Measurements from ENCODE around the gene PXYLP1. TPM values are rescaled to one million over a fixed set of nuclear protein-coding genes. Genes with fewer than 3 reads are reported as not detected.

PXYLP1 gene
- total and polyA plus RNA-seq, 10 of the 15 experiments (the other 5 are each of a cell fraction or from before 2014, with no cell fraction given) = 0.06 to 1.7 (median 0.35) TPM

- TF ChIP-seq ZBTB33 (IDR thresholded peaks at IDR 0.05) (no peak), PAX5 (IDR thresholded peaks at IDR 0.05; ENCODE audit: borderline replicate concordance, low read depth, low read length) (no peak), SMARCA5 (IDR thresholded peaks at IDR 0.05) (no peak), NBN (IDR thresholded peaks at IDR 0.05) (no peak), NFXL1 (IDR thresholded peaks at IDR 0.05; ENCODE audit: borderline replicate concordance) (no peak)
Measured at GRCh38 chr3:141341536-141341935, 109.9 kb downstream of the PXYLP1 start (continued).

GRCh38 chr3:141342386-141342785 lies 110.8 kb downstream of the PXYLP1 start:
- Histone ChIP-seq H3K9ac (ENCODE audit: control insufficient read depth, insufficient read depth, low read length) (no peak overlapping the region), H3K4me2 (ENCODE audit: control insufficient read depth, insufficient read depth) (no peak overlapping the region), H3K9me3 (replicated peaks; ENCODE audit: control insufficient read depth, insufficient read depth, low read length) (peaks cover 5% of the 10 kb centered on the region), H3K4me1 (ENCODE audit: control insufficient read depth, insufficient read depth, low read length) (peaks cover 24% of the 10 kb centered on the region), H3K27ac (ENCODE audit: control insufficient read depth, insufficient read depth) (no peak overlapping the region), H3K79me2 (ENCODE audit: control insufficient read depth, insufficient read depth, low read length) (no peaks in the 10 kb centered on the region), H3K36me3 (ENCODE audit: control insufficient read depth in 2 of 2, insufficient read depth in 2 of 2, low read length in 1 of 2) (no peaks in the 10 kb centered on the region), H3K4me3 (no peak overlapping the region), H3K27me3 (replicated peaks in 1 of 2; ENCODE audit: control insufficient read depth in 2 of 2, insufficient read depth in 2 of 2, low read length in 1 of 2) (no peaks in the 10 kb centered on the region), H2AFZ (ENCODE audit: control insufficient read depth, low read depth, low read length) (no peak overlapping the region), H4K20me1 (ENCODE audit: control insufficient read depth, insufficient read depth) (no peaks in the 10 kb centered on the region)
- ChIA-PET CTCF (interaction anchor here (0.6 to 2.0 kb wide), 5 partner anchors 9 to 62 kb away, joined by 3 to 12 read pairs (median 4); no protein-coding TSS in a partner anchor), POLR2A (interaction anchor here (0.7 kb wide), 1 partner anchor 85 kb away, joined by 8 read pairs; no protein-coding TSS in a partner anchor), RAD21 (ENCODE audit: unreplicated experiment) (interaction anchor here (0.6 to 1.8 kb wide), 5 partner anchors 16 to 91 kb away, joined by 3 to 8 read pairs (median 3); no protein-coding TSS in a partner anchor), SMC1A (ENCODE audit: uncharacterized antibody, unreplicated experiment) (interaction anchor here (0.7 to 1.6 kb wide), 5 partner anchors 8 to 144 kb away, joined by 3 to 6 read pairs (median 5); no protein-coding TSS in a partner anchor)
- 72% methylated on average over 5 of the region's 5 CpGs for WGBS (ENCODE audit: insufficient coverage, insufficient replicate concordance, low lambda C conversion rate, missing lambda C conversion rate)
- ATAC-seq (no peak), DNase-seq (ENCODE audit: low read depth, low spot score) (no peak), FAIRE-seq (no peak)
- no TSS peak for BruUV-seq (replicated peaks)
- in situ Hi-C loops (cut with MboI) = no loop called here
- intact Hi-C loops (cut with micrococcal nuclease; ENCODE audit: unreplicated experiment) = no loop called here
- TF ChIP-seq KLF5 (IDR thresholded peaks at IDR 0.05; ENCODE audit: partially characterized antibody) (no peak), IRF4 (IDR thresholded peaks at IDR 0.05; ENCODE audit: low read depth, low read length) (no peak), SMARCA5 (IDR thresholded peaks at IDR 0.05) (no peak), E4F1 (IDR thresholded peaks at IDR 0.05; ENCODE audit: borderline replicate concordance, partially characterized antibody) (no peak), HSF1 (IDR thresholded peaks at IDR 0.05; ENCODE audit: low read depth, low read length) (no peak), ZBTB4 (CRISPR knock-in tag; IDR thresholded peaks at IDR 0.05) (no peak), IRF5 (IDR thresholded peaks at IDR 0.05; ENCODE audit: borderline replicate concordance) (no peak)

All from GM12878 (cell line).